OCI-LY3 (cell line): ENCODE data around the gene BCOR.

Experiments used
- CTCF ChIP-seq: fragments of 200-600, 300-600 bp; sonication (generic); IDR thresholded peaks from 2 replicates; pipeline ENCODE4 v1.5.1; 2014; ENCODE audit warnings: antibody characterized with exemption, low read length, low read depth
- EZH2phosphoT487 ChIP-seq: fragments of 200-600 bp; shearing (Covaris generic); IDR thresholded peaks from 2 replicates; pipeline ENCODE4 v1.6.1; 2018; ENCODE audit warnings: antibody characterized with exemption, mixed run types, low read depth

GRCh38 chrX:40100537-40101429, 3.0 kb upstream of the BCOR start:
- TF ChIP-seq CTCF (no peak), EZH2phosphoT487 (no peak)
